Left lung (tissue), 10 donors: Measurements from ENCODE around the gene RPL19. TPM values are rescaled to one million over a fixed set of nuclear protein-coding genes. Genes with fewer than 3 reads are reported as not detected.

Source experiments
- ATAC-seq: fragments of 200-7000 bp; cut with Tn5 transposase; one replicate; pipeline ENCODE4 v1.9.1; 2020; ENCODE audit warnings: moderate library complexity
- DNase-seq, 4 donors: peaks; one replicate each; pipeline ENCODE4 v3.0.0-alpha.2; 2013 to 2020
- H3K27ac ChIP-seq, 2 donors: fragments of 200-600 bp; sonication (generic) in 1 of 2; one replicate each; pipeline versions ENCODE4 v1.5.0 to v1.8.0; 2020 to 2021
- H3K27me3 ChIP-seq, 2 donors: fragments of 200-600 bp; sonication (generic) in 1 of 2; one replicate each; pipeline versions ENCODE4 v1.5.0 to v1.8.0; 2020 to 2021
- H3K36me3 ChIP-seq, 2 donors: fragments of 200-600 bp; sonication (generic) in 1 of 2; one replicate each; pipeline versions ENCODE4 v1.5.0 to v1.8.0; 2020 to 2021
- H3K4me1 ChIP-seq, 2 donors: fragments of 200-600 bp; one replicate each; pipeline ENCODE4 v1.8.0; 2021
- H3K4me3 ChIP-seq, 2 donors: fragments of 200-600 bp; sonication (generic) in 1 of 2; one replicate each; pipeline versions ENCODE4 v1.5.0 to v1.8.0; 2020 to 2021; ENCODE audit warnings: mild to moderate bottlenecking in 1 of 2
- H3K9me3 ChIP-seq, 2 donors: fragments of 200-600 bp; sonication (generic) in 1 of 2; one replicate each; pipeline versions ENCODE4 v1.5.0 to v1.8.0; 2020 to 2021
- intact Hi-C, 2 donors: fragments of 100-400 bp; cut with DNase I; formaldehyde crosslinking; loops; one replicate each; pipeline versions ENCODE4 v1.11.2 to v1.14.2; 2022
- polyA plus RNA-seq, 6 donors: library from polyadenylated mRNA; unstranded; fragments of 120-200 nt; gene quantifications; one replicate each; pipeline ENCODE4 v1.2.1, GENCODE V29; 2013; ENCODE audit not compliant: insufficient read length in 6 of 6
- total RNA-seq, 2 donors: library from RNA; stranded (reverse); fragmentation: NEBNext Ultra II Directional; extraction: Animal tissue kit (Norgen Biotek cat#: 25700); gene quantifications; one replicate each; pipeline ENCODE4 v1.2.1, GENCODE V29; 2021
- TF ChIP-seq, protein P1 (sequence below), 2 donors: fragments of 200-600 bp; sonication (generic) in 1 of 2; IDR thresholded peaks; one replicate each; pipeline versions ENCODE4 v1.5.0 to v1.8.0; 2021; ENCODE audit warnings: antibody characterized with exemption in 2 of 2
- donor health status: DM: no; HTN: yes; CAD: no.
- donor health status: DM: no; HTN: no; CAD: no.

Gene RPL19
- total and polyA plus RNA-seq, 8 donors: 1,286 to 2,452 (median 2,096) TPM

DNA sequence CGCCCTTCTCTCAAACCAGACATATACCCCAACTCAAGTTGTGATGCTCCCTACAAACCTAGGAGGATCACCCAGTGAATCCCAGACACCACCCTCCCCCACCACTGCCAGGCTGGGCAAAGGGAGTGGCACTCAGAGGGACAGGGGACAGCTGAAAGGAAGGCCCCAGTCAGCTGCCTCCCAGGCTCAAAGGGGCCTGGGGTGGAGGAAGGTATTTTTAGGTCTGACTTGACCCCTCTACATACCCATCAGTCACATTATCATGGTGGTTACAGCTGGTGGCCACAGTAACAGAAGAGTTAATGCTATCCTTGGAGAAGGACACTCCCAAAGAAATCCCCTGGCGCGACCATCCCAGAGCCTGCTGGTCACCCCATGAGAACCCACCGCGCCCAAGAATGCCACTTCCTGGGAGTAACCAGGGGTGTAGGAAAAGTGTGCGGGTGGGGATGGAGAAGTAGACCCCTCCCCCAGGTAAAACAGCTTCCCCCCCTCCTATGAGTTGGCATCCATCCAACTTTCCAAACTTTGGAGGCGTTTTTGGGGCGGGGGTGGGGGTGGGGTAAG is 3.8 kb upstream of the RPL19 start:
- peaks cover 20 to 61% of the 10 kb centered on the region in 2 donors for H3K4me1 ChIP-seq
- no peak for ATAC-seq
- intact Hi-C loops: no loop called here
- TF ChIP-seq, protein P1, sequence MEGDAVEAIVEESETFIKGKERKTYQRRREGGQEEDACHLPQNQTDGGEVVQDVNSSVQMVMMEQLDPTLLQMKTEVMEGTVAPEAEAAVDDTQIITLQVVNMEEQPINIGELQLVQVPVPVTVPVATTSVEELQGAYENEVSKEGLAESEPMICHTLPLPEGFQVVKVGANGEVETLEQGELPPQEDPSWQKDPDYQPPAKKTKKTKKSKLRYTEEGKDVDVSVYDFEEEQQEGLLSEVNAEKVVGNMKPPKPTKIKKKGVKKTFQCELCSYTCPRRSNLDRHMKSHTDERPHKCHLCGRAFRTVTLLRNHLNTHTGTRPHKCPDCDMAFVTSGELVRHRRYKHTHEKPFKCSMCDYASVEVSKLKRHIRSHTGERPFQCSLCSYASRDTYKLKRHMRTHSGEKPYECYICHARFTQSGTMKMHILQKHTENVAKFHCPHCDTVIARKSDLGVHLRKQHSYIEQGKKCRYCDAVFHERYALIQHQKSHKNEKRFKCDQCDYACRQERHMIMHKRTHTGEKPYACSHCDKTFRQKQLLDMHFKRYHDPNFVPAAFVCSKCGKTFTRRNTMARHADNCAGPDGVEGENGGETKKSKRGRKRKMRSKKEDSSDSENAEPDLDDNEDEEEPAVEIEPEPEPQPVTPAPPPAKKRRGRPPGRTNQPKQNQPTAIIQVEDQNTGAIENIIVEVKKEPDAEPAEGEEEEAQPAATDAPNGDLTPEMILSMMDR (IDR thresholded peaks at IDR 0.05): no peak
- H3K27ac ChIP-seq: peak overlapping the region; percentile 34 to 70
- DNase-seq: no peak
- H3K27me3 ChIP-seq: peaks cover 0 to 23% of the 10 kb centered on the region in 2 donors
- peaks cover 0 to 30% of the 10 kb centered on the region in 2 donors for H3K36me3 ChIP-seq
- H3K4me3 ChIP-seq: peak overlapping the region; percentile 58 to 75
- no peaks in the 10 kb centered on the region for H3K9me3 ChIP-seq

DNA sequence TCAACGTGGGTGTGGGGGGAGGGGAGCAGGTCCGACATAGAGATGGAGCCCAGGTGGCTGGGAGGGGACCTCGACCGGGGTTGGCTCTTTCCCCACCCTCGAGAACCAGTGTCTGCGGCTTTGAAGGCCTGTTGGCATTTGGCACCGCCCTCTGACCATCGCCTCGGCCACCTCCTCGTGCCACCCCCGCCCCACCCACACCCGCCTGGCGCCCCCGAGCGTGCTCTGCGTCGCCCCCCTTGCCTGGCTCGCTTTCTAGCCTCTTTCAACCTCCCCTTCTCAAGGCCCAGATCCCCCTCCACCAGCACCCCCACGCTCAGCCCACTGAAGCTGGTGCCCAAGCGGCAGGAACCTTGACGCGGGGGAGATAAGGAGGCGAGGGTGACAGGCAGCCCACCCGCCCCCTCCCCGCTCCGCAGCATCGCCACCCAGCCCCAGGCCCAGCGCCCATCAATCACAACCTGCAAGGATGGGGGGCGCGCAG is 3.2 kb upstream of the RPL19 start:
- peak overlapping the region; percentile 58 to 75 for H3K4me3 ChIP-seq
- TF ChIP-seq, protein P1 (IDR thresholded peaks at IDR 0.05): no peak
- H3K27me3 ChIP-seq: peaks cover 0 to 23% of the 10 kb centered on the region in 2 donors
- ATAC-seq (peak; percentile 54), DNase-seq (peak in 2 of 4 donors; percentile 81 to 85)
- H3K36me3 ChIP-seq: peaks cover 0 to 30% of the 10 kb centered on the region in 2 donors
- H3K27ac ChIP-seq: peak overlapping the region; percentile 66 to 77
- intact Hi-C loops: no loop called here
- H3K4me1 ChIP-seq: peaks cover 26 to 66% of the 10 kb centered on the region in 2 donors
- no peaks in the 10 kb centered on the region for H3K9me3 ChIP-seq

DNA sequence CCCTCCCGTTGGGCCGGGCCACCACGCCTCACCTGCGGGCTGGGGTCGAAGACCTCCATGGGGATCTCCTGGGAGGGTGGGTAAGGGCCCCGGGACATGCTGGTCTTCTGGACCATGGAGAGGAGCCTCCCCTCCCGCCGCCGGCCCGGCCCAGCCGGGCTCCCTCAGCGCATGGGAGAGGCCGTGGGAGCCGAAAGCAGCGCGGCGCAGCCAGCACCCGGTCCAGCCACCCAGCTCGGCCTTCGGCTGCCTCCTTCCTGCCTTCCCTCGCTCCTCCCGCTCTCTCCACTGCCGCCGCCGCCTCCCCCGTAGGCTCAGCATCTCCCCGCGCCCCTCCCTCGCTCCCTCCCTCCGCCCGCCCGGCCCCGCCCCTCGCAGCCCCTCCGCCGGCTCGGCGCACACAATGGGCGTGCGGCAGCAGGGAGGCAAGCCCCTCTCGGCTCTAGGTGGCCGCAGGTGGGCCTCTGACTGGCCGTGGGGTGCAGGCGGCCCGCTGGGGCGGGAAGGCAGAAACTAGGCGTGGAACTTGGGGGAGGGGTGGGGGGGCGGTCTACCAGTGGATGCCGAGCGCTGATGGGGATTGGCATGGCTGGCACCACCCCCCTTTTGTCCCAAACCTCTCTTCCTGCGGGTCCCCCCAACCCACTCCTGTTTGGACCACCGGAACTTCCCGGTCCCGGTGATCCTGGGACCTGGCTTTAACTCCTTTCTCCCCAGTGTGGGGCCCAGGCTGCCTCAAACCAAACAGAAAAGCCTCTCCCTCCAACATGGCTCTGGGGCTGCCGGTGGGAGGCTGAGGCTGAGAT is 2.5 kb upstream of the RPL19 start, which contains the start of gene CACNB1:
TSS of gene CACNB1 (minus strand) at position 290 of the 806 bp plus-strand sequence. CDS start at position 116, 174 bp downstream.
- Histone ChIP-seq H3K27ac (peak within 1 kb of the TSS; percentile 77 to 97), H3K4me3 (peak within 1 kb of the TSS; percentile 58 to 75), H3K9me3 (no peaks in the 10 kb centered on the region), H3K27me3 (peaks cover 0 to 23% of the 10 kb centered on the region in 2 donors), H3K36me3 (peaks cover 0 to 30% of the 10 kb centered on the region in 2 donors), H3K4me1 (peaks cover 28 to 73% of the 10 kb centered on the region in 2 donors)
- intact Hi-C loops: no loop called here
- peak; percentile 70 to 93 (median 82) for DNase-seq
- peak; percentile 72 for ATAC-seq
- TF ChIP-seq, protein P1 (IDR thresholded peaks at IDR 0.05): no peak

DNA sequence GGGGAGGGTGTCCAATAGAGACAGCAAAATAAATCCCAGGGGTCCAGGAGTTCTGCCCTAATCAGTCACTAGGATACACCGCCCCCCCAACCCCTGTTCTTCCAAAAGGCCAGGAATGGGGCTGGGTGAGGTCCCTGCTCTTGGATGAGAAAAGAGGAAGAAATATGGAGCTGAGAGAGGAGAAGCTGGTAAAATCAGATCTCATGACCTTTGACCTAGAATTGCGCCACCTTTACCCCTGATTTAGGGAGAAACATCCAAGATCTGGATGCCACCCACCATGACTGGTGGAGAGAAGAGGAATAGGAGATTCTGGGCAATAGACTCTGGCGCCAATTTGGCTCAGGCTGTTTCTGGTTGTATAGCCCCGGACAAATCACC is 1.9 kb upstream of the RPL19 start:
- ATAC-seq: no peak
- Histone ChIP-seq H3K4me3 (peak overlapping the region in 1 of 2 donors; percentile 58), H3K27ac (peak overlapping the region; percentile 66 to 77)

More for the DNA sequence above, 1.9 kb upstream of the RPL19 start:
- Histone ChIP-seq H3K27me3 (peaks cover 0 to 23% of the 10 kb centered on the region in 2 donors), H3K36me3 (peaks cover 0 to 30% of the 10 kb centered on the region in 2 donors), H3K9me3 (no peaks in the 10 kb centered on the region), H3K4me1 (peaks cover 28 to 79% of the 10 kb centered on the region in 2 donors)
- no peak for DNase-seq
- TF ChIP-seq, protein P1 (IDR thresholded peaks at IDR 0.05): no peak
- intact Hi-C loops: no loop called here
